ENCODE measurements around the gene ROBO4. TPM values are rescaled to one million over a fixed set of nuclear protein-coding genes. Genes with fewer than 3 reads are reported as not detected.

Gene ROBO4
- total and polyA plus RNA-seq, 2 experiments from 2014 or later, result not detected

GRCh38 chr11:124878759-124879492 is 18.7 kb downstream of the ROBO4 start:
- Histone ChIP-seq H3K79me2 (replicated peaks; ENCODE audit: insufficient read depth) (no peaks in the 10 kb centered on the region), H3K36me3 (ENCODE audit: insufficient read depth) (no peaks in the 10 kb centered on the region), H3K4me1 (ENCODE audit: insufficient read depth) (peaks cover 13% of the 10 kb centered on the region; the same call in 1 of the 2 replicates), H3K27me3 (ENCODE audit: insufficient read depth) (peaks cover 35% of the 10 kb centered on the region), H2AFZ (no peak overlapping the region), H4K20me1 (replicated peaks; ENCODE audit: insufficient read depth) (no peaks in the 10 kb centered on the region), H3K4me2 (no peak overlapping the region), H3K27ac (ENCODE audit: low read depth) (no peak overlapping the region), H3F3A (replicated peaks; ENCODE audit: low read depth) (no peaks in the 10 kb centered on the region), H3K4me3 (no peak overlapping the region), H3K9me2 (ENCODE audit: insufficient read depth) (peaks cover 2% of the 10 kb centered on the region; the same call in 1 of the 2 replicates)
- DNase-seq (ENCODE audit: low spot score) (no peak), ATAC-seq (no peak)
- Mint-ChIP-seq H3K4me1 (peaks cover 26% of the 10 kb centered on the region), H3K27me3 (ENCODE audit: insufficient read depth, low read depth, poor library complexity) (peaks cover 39% of the 10 kb centered on the region), H3K27ac (no peak overlapping the region), H3K9me3 (no peaks in the 10 kb centered on the region; the same call in 2 of the 3 replicates), H3K4me3 (no peak overlapping the region), H3K36me3 (ENCODE audit: low read depth) (no peaks in the 10 kb centered on the region)
- no peak for TF ChIP-seq EZH2phosphoT487 (IDR thresholded peaks at IDR 0.05; ENCODE audit: unreplicated experiment)
- TF ChIP-seq, protein P1, sequence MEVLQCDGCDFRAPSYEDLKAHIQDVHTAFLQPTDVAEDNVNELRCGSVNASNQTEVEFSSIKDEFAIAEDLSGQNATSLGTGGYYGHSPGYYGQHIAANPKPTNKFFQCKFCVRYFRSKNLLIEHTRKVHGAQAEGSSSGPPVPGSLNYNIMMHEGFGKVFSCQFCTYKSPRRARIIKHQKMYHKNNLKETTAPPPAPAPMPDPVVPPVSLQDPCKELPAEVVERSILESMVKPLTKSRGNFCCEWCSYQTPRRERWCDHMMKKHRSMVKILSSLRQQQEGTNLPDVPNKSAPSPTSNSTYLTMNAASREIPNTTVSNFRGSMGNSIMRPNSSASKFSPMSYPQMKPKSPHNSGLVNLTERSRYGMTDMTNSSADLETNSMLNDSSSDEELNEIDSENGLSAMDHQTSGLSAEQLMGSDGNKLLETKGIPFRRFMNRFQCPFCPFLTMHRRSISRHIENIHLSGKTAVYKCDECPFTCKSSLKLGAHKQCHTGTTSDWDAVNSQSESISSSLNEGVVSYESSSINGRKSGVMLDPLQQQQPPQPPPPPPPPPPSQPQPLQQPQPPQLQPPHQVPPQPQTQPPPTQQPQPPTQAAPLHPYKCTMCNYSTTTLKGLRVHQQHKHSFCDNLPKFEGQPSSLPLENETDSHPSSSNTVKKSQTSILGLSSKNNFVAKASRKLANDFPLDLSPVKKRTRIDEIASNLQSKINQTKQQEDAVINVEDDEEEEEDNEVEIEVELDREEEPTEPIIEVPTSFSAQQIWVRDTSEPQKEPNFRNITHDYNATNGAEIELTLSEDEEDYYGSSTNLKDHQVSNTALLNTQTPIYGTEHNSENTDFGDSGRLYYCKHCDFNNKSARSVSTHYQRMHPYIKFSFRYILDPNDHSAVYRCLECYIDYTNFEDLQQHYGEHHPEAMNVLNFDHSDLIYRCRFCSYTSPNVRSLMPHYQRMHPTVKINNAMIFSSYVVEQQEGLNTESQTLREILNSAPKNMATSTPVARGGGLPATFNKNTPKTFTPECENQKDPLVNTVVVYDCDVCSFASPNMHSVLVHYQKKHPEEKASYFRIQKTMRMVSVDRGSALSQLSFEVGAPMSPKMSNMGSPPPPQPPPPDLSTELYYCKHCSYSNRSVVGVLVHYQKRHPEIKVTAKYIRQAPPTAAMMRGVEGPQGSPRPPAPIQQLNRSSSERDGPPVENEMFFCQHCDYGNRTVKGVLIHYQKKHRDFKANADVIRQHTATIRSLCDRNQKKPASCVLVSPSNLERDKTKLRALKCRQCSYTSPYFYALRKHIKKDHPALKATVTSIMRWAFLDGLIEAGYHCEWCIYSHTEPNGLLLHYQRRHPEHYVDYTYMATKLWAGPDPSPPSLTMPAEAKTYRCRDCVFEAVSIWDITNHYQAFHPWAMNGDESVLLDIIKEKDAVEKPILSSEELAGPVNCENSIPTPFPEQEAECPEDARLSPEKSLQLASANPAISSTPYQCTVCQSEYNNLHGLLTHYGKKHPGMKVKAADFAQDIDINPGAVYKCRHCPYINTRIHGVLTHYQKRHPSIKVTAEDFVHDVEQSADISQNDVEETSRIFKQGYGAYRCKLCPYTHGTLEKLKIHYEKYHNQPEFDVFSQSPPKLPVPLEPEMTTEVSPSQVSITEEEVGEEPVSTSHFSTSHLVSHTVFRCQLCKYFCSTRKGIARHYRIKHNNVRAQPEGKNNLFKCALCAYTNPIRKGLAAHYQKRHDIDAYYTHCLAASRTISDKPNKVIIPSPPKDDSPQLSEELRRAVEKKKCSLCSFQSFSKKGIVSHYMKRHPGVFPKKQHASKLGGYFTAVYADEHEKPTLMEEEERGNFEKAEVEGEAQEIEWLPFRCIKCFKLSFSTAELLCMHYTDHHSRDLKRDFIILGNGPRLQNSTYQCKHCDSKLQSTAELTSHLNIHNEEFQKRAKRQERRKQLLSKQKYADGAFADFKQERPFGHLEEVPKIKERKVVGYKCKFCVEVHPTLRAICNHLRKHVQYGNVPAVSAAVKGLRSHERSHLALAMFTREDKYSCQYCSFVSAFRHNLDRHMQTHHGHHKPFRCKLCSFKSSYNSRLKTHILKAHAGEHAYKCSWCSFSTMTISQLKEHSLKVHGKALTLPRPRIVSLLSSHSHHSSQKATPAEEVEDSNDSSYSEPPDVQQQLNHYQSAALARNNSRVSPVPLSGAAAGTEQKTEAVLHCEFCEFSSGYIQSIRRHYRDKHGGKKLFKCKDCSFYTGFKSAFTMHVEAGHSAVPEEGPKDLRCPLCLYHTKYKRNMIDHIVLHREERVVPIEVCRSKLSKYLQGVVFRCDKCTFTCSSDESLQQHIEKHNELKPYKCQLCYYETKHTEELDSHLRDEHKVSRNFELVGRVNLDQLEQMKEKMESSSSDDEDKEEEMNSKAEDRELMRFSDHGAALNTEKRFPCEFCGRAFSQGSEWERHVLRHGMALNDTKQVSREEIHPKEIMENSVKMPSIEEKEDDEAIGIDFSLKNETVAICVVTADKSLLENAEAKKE (CRISPR knock-in tag; IDR thresholded peaks at IDR 0.05), result no peak
- no peak for TF ChIP-seq JUNB (IDR thresholded peaks at IDR 0.05; ENCODE audit: unreplicated experiment)
